Mesendoderm (in vitro differentiated cells): ENCODE measurements around the gene FZD10.

Experiments
- DNase-seq: peaks from one replicate; pipeline ENCODE4 v3.0.0; 2013
- H2AK5ac ChIP-seq: 2 replicates; pipeline ENCODE4 v1.6.1; 2013; ENCODE audit warnings: low read length, inconsistent platforms
- H2BK120ac ChIP-seq: 2 replicates; pipeline ENCODE4 v1.6.1; 2013; ENCODE audit warnings: low read depth, mild to moderate bottlenecking, low read length, moderate library complexity, mixed read lengths
- H2BK15ac ChIP-seq: replicated peaks from 2 replicates; pipeline ENCODE4 v1.6.1; 2013; ENCODE audit warnings: low read depth, mild to moderate bottlenecking, moderate library complexity
- H2BK5ac ChIP-seq: 2 replicates; pipeline ENCODE4 v1.6.1; 2013; ENCODE audit warnings: low read length, inconsistent platforms
- H3K18ac ChIP-seq: 2 replicates; pipeline ENCODE4 v1.6.1; 2013; ENCODE audit warnings: mild to moderate bottlenecking, low read length, mixed read lengths
- H3K23ac ChIP-seq: one replicate; pipeline ENCODE4 v1.6.1; 2013; ENCODE audit warnings: low read length
- H3K27ac ChIP-seq: 2 replicates; pipeline ENCODE4 v1.5.1; 2013; ENCODE audit warnings: low read depth, mild to moderate bottlenecking, inconsistent platforms, low read length, moderate library complexity
- H3K27me3 ChIP-seq: 2 replicates; pipeline ENCODE4 v1.6.1; 2013; ENCODE audit warnings: low read length, control low read depth, mild to moderate bottlenecking, inconsistent platforms; ENCODE audit not compliant: insufficient read depth, poor library complexity
- H3K36me3 ChIP-seq: 2 replicates; pipeline ENCODE4 v1.6.1; 2013; ENCODE audit warnings: low read length, inconsistent platforms; ENCODE audit not compliant: control insufficient read depth, insufficient read depth
- H3K4ac ChIP-seq: one replicate; pipeline ENCODE4 v1.6.1; 2013; ENCODE audit warnings: low read depth, mild to moderate bottlenecking, low read length, moderate library complexity
- H3K4me1 ChIP-seq: 2 replicates; pipeline ENCODE4 v1.6.1; 2013; ENCODE audit warnings: low read depth, low read length, inconsistent platforms; ENCODE audit not compliant: control insufficient read depth
- H3K4me2 ChIP-seq: 2 replicates; pipeline ENCODE4 v1.6.1; 2013; ENCODE audit warnings: low read length
- H3K4me3 ChIP-seq: 2 replicates; pipeline ENCODE4 v1.5.1; 2013; ENCODE audit warnings: mild to moderate bottlenecking, low read length
- H3K56ac ChIP-seq: one replicate; pipeline ENCODE4 v1.6.1; 2013; ENCODE audit warnings: low read length
- H3K79me1 ChIP-seq: 2 replicates; pipeline ENCODE4 v1.6.1; 2013; ENCODE audit warnings: low read length, inconsistent platforms
- H3K79me2 ChIP-seq: 2 replicates; pipeline ENCODE4 v1.6.1; 2013; ENCODE audit warnings: mild to moderate bottlenecking, low read length; ENCODE audit not compliant: control insufficient read depth, insufficient read depth
- H3K9ac ChIP-seq: 2 replicates; pipeline ENCODE4 v1.6.1; 2013; ENCODE audit warnings: low read length, inconsistent platforms
- H4K5ac ChIP-seq: one replicate; pipeline ENCODE4 v1.6.1; 2013; ENCODE audit warnings: low read length
- H4K8ac ChIP-seq: one replicate; pipeline ENCODE4 v1.6.1; 2013; ENCODE audit warnings: low read depth, mild to moderate bottlenecking, control low read depth, low read length, moderate library complexity
- WGBS: extraction: QIAGEN DNeasy Blood & Tissue Kit; methylation state at CpG from one replicate; pipeline ENCODE4 v1.1.7; 2013; ENCODE audit warnings: low lambda C conversion rate, missing lambda C conversion rate; ENCODE audit not compliant: insufficient coverage; ENCODE audit errors: extremely low coverage; 5-methylcytosine and 5-hydroxymethylcytosine counted together

Gene FZD10

GRCh38 chr12:130195369-130195768 is 33.1 kb downstream of the FZD10 start:
- no peak overlapping the region for H3K27ac ChIP-seq
- H3K79me2 ChIP-seq: no peaks in the 10 kb centered on the region
- no peak overlapping the region for H3K18ac ChIP-seq
- H3K9ac ChIP-seq: no peak overlapping the region
- no peak overlapping the region for H3K56ac ChIP-seq
- H3K36me3 ChIP-seq: no peaks in the 10 kb centered on the region
- H4K5ac ChIP-seq: no peak overlapping the region
- H3K27me3 ChIP-seq: no peaks in the 10 kb centered on the region
- WGBS: no CpG with 5 or more reads among the region's 7 CpGs
- H3K4me2 ChIP-seq: no peak overlapping the region
- H2BK120ac ChIP-seq: no peak overlapping the region
- H3K23ac ChIP-seq: no peak overlapping the region
- no peak overlapping the region for H2AK5ac ChIP-seq
- no peak for DNase-seq
- H3K4me1 ChIP-seq: no peaks in the 10 kb centered on the region
- no peaks in the 10 kb centered on the region for H3K79me1 ChIP-seq
- H3K4ac ChIP-seq: no peak overlapping the region
- H2BK5ac ChIP-seq: no peak overlapping the region
- no peak overlapping the region for H2BK15ac ChIP-seq
- no peak overlapping the region for H4K8ac ChIP-seq
- no peak overlapping the region for H3K4me3 ChIP-seq

DNA sequence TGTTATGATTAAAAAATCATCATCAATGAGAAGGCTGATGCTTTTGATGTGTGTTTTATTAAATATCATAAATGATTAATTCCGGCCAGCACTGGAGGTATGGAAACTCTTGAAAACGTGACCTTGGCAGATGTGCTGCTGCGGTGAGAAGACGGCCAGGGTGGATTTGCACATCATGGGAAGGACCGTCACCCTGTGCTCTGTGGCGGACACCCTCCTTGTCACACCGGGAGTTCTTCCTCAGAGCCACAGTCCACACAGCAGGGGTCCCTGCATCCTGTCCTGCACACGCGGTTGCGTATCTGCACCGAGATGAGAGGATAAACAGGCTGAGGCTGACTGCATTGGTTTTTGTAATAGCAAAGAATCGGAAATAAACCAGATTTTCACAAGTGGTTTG is 33.5 kb downstream of the FZD10 start:
- H3K36me3 ChIP-seq: no peaks in the 10 kb centered on the region
- H2BK15ac ChIP-seq: no peak overlapping the region
- no peaks in the 10 kb centered on the region for H3K4me1 ChIP-seq
- no peak overlapping the region for H3K4ac ChIP-seq
- H3K27me3 ChIP-seq: no peaks in the 10 kb centered on the region
- H4K5ac ChIP-seq: no peak overlapping the region
- no peak overlapping the region for H3K27ac ChIP-seq
- H3K79me2 ChIP-seq: no peaks in the 10 kb centered on the region
- no peak overlapping the region for H3K4me3 ChIP-seq
- H2AK5ac ChIP-seq: no peak overlapping the region
- no CpG with 5 or more reads among the region's 12 CpGs for WGBS
- H3K56ac ChIP-seq: no peak overlapping the region
- H3K18ac ChIP-seq: no peak overlapping the region
- no peak overlapping the region for H3K4me2 ChIP-seq
- H3K23ac ChIP-seq: no peak overlapping the region
- H3K79me1 ChIP-seq: no peaks in the 10 kb centered on the region
- no peak for DNase-seq
- H4K8ac ChIP-seq: no peak overlapping the region
- H3K9ac ChIP-seq: no peak overlapping the region
- no peak overlapping the region for H2BK120ac ChIP-seq
- no peak overlapping the region for H2BK5ac ChIP-seq

DNA sequence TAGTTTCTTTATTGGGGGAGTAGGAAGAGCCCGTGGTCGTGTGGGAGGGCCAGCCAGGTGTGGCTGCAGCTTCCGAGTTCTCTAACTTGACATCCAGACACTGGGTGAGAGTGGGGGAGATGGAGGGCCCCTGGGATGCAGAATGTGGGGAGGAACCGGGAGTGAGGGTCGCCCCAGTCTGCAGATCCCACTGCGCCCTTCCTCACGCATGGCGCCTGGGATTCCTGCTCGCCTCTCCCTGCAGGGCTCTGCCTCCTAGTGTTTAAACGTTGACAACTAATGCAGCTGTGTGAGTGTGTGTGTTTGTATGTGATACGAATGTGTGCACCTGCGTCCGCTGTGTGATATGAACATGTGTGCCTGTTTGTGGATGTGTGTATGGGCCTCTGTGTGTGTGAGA is 34.6 kb downstream of the FZD10 start:
- no peak overlapping the region for H3K4me2 ChIP-seq
- no peak overlapping the region for H3K27ac ChIP-seq
- no peak overlapping the region for H3K18ac ChIP-seq
- H2BK120ac ChIP-seq: no peak overlapping the region
- H2BK5ac ChIP-seq: no peak overlapping the region
- H2AK5ac ChIP-seq: no peak overlapping the region
- H3K56ac ChIP-seq: no peak overlapping the region
- no peak overlapping the region for H4K5ac ChIP-seq
- H3K36me3 ChIP-seq: no peaks in the 10 kb centered on the region
- H3K23ac ChIP-seq: no peak overlapping the region
- H3K27me3 ChIP-seq: no peaks in the 10 kb centered on the region
- H3K79me2 ChIP-seq: no peaks in the 10 kb centered on the region
- H2BK15ac ChIP-seq: no peak overlapping the region
- DNase-seq: no peak
- H3K4me1 ChIP-seq: no peaks in the 10 kb centered on the region
- no peak overlapping the region for H3K4ac ChIP-seq
- H3K79me1 ChIP-seq: no peaks in the 10 kb centered on the region
- no peak overlapping the region for H4K8ac ChIP-seq
- no peak overlapping the region for H3K9ac ChIP-seq
- H3K4me3 ChIP-seq: no peak overlapping the region
- no CpG with 5 or more reads among the region's 13 CpGs for WGBS

- no peak overlapping the region for H3K4me2 ChIP-seq
- no peak overlapping the region for H3K56ac ChIP-seq
- no peak overlapping the region for H4K5ac ChIP-seq
- no peak overlapping the region for H3K9ac ChIP-seq
- H3K4me1 ChIP-seq: no peaks in the 10 kb centered on the region
- no CpG with 5 or more reads among the region's 18 CpGs for WGBS
- H3K79me2 ChIP-seq: no peaks in the 10 kb centered on the region
- no peak overlapping the region for H2BK120ac ChIP-seq
- H3K23ac ChIP-seq: no peak overlapping the region
- no peak overlapping the region for H2AK5ac ChIP-seq
- no peak overlapping the region for H3K27ac ChIP-seq
- DNase-seq: no peak
- H3K27me3 ChIP-seq: no peaks in the 10 kb centered on the region
- H3K4me3 ChIP-seq: no peak overlapping the region
- H3K79me1 ChIP-seq: no peaks in the 10 kb centered on the region
- H2BK5ac ChIP-seq: no peak overlapping the region
- no peak overlapping the region for H4K8ac ChIP-seq
- H3K4ac ChIP-seq: no peak overlapping the region
- H3K36me3 ChIP-seq: no peaks in the 10 kb centered on the region
- H3K18ac ChIP-seq: no peak overlapping the region
- no peak overlapping the region for H2BK15ac ChIP-seq
Observed at GRCh38 chr12:130198026-130198662, 35.9 kb downstream of the FZD10 start.

DNA sequence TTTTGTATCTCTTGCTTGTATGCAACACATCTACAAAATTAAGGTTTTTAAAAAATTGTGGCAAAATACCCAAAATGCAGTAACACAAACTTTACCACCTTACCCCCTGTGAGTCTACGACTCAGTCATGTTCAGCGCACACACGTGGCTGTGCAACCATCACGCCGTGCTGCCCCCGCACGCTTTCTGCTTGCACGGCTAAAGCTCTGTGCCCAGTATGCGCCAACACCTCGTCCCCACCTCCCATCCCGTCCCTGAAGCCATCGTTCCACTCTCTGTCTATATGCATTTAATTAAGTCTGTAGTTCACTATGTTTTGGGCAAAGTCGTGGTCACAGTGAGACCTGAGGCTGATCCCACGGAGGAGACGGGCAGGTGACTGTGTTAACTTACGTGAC is 36.4 kb downstream of the FZD10 start:
- no peaks in the 10 kb centered on the region for H3K4me1 ChIP-seq
- H3K79me1 ChIP-seq: no peaks in the 10 kb centered on the region
- no peaks in the 10 kb centered on the region for H3K36me3 ChIP-seq
- H3K9ac ChIP-seq: no peak overlapping the region
- DNase-seq: no peak
- H3K23ac ChIP-seq: no peak overlapping the region
- H3K27me3 ChIP-seq: no peaks in the 10 kb centered on the region
- no peak overlapping the region for H3K27ac ChIP-seq
- no peak overlapping the region for H2BK120ac ChIP-seq
- no peak overlapping the region for H4K5ac ChIP-seq
- H3K4ac ChIP-seq: no peak overlapping the region
- no peak overlapping the region for H4K8ac ChIP-seq
- H3K18ac ChIP-seq: no peak overlapping the region
- H3K56ac ChIP-seq: no peak overlapping the region
- H2BK5ac ChIP-seq: no peak overlapping the region
- no peaks in the 10 kb centered on the region for H3K79me2 ChIP-seq
- WGBS: no CpG with 5 or more reads among the region's 16 CpGs
- no peak overlapping the region for H2BK15ac ChIP-seq
- H3K4me2 ChIP-seq: no peak overlapping the region
- no peak overlapping the region for H3K4me3 ChIP-seq
- H2AK5ac ChIP-seq: no peak overlapping the region
